Erythroblast (primary cell): ENCODE data around the gene UCK1.

Experiments used
- GATA1 ChIP-seq: IDR thresholded peaks from 2 replicates; pipeline ENCODE4 v1.6.1; 2011; ENCODE audit warnings: low read depth, mild to moderate bottlenecking, control low read depth, low read length, moderate library complexity
- POLR2A ChIP-seq: IDR thresholded peaks from 2 replicates; pipeline ENCODE4 v1.6.1; 2011; ENCODE audit warnings: mild to moderate bottlenecking, low read length

DNA sequence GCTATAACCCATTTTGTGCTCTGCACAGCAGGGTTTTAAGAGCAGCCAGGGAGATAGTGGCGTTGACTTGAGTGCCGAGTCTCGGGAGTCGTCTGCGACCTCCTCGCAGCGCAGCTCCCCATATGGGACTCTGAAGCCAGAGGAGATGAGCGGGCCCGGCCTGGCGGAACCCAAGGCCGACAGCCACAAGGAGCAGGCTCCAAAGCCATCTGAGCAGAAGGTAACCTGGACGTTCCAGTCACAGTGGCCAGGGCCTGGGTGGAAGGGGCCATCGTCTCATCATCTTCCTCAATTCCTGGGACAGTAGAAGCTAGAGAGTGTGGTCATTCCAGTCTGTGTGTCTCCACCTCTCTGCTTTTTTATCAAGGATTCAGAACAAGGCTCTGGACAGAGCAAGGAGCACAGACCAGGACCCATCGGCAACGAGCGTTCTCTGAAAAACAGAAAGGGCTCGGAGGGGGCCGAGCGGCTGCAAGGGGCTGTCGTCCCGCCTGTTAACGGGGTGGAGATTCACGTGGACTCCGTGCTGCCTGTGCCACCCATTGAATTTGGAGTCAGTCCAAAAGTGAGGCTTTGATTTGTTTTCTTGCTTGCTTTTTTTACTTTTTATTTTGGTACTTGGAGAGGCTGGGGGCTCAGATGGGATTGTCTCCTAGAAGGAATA, 48.6 kb downstream of the UCK1 start:
- TF ChIP-seq POLR2A (no peak), GATA1 (no peak)
